HEK293 (cell line): Measurements from ENCODE around the gene GJC1.

Experiments
- IKZF3 ChIP-seq: fragments of 450-650 bp; IDR thresholded peaks from 2 replicates; pipeline ENCODE4 v1.5.0; 2018; ENCODE audit warnings: missing biosample characterization, mild to moderate bottlenecking, missing genetic modification characterization, moderate library complexity
- MYNN ChIP-seq: fragments of 450-650 bp; formaldehyde crosslinking; IDR thresholded peaks from 2 replicates; pipeline ENCODE4 v1.5.1; 2016; ENCODE audit warnings: missing biosample characterization, missing genetic modification characterization, borderline replicate concordance
- SP3 ChIP-seq: fragments of 450-650 bp; formaldehyde crosslinking; IDR thresholded peaks from 2 replicates; pipeline ENCODE4 v1.5.1; 2016; ENCODE audit warnings: missing biosample characterization, missing genetic modification characterization
- ZBTB17 ChIP-seq: fragments of 450-650 bp; formaldehyde crosslinking; IDR thresholded peaks from 2 replicates; pipeline ENCODE4 v1.5.1; 2016; ENCODE audit warnings: missing biosample characterization, missing genetic modification characterization
- ZEB2 ChIP-seq: fragments of 450-650 bp; formaldehyde crosslinking; IDR thresholded peaks from 2 replicates; pipeline ENCODE4 v1.5.1; 2016; ENCODE audit warnings: missing biosample characterization, missing genetic modification characterization
- ZNF10 ChIP-seq: fragments of 450-650 bp; formaldehyde crosslinking; IDR thresholded peaks from 2 replicates; pipeline ENCODE4 v1.5.1; 2017; ENCODE audit warnings: missing biosample characterization, missing genetic modification characterization
- ZNF132 ChIP-seq: fragments of 450-650 bp; formaldehyde crosslinking; IDR thresholded peaks from 2 replicates; pipeline ENCODE4 v1.5.1; 2017; ENCODE audit warnings: missing biosample characterization, missing genetic modification characterization, borderline replicate concordance
- ZNF214 ChIP-seq: fragments of 450-650 bp; formaldehyde crosslinking; IDR thresholded peaks from 2 replicates; pipeline ENCODE4 v1.5.1; 2017; ENCODE audit warnings: missing biosample characterization, mild to moderate bottlenecking, missing genetic modification characterization, borderline replicate concordance
- ZNF302 ChIP-seq: fragments of 450-650 bp; formaldehyde crosslinking; IDR thresholded peaks from 2 replicates; pipeline ENCODE4 v1.5.1; 2016; ENCODE audit warnings: missing biosample characterization, missing genetic modification characterization, low read depth
- ZNF324 ChIP-seq: fragments of 450-650 bp; formaldehyde crosslinking; IDR thresholded peaks from 2 replicates; pipeline ENCODE4 v1.5.1; 2016; ENCODE audit warnings: missing biosample characterization, missing genetic modification characterization
- ZNF48 ChIP-seq: fragments of 450-650 bp; formaldehyde crosslinking; IDR thresholded peaks from 2 replicates; pipeline ENCODE4 v1.5.1; 2016; ENCODE audit warnings: missing biosample characterization, missing genetic modification characterization
- ZNF501 ChIP-seq: fragments of 450-650 bp; formaldehyde crosslinking; IDR thresholded peaks from 2 replicates; pipeline ENCODE4 v1.5.1; 2016; ENCODE audit warnings: missing biosample characterization, missing genetic modification characterization
- ZNF544 ChIP-seq: fragments of 450-650 bp; formaldehyde crosslinking; IDR thresholded peaks from 2 replicates; pipeline ENCODE4 v1.5.0; 2017; ENCODE audit warnings: missing biosample characterization, missing genetic modification characterization
- ZNF548 ChIP-seq: fragments of 450-650 bp; formaldehyde crosslinking; IDR thresholded peaks from 2 replicates; pipeline ENCODE4 v1.5.1; 2016; ENCODE audit warnings: missing biosample characterization, missing genetic modification characterization
- ZNF561 ChIP-seq: fragments of 450-650 bp; IDR thresholded peaks from 2 replicates; pipeline ENCODE4 v1.5.1; 2018; ENCODE audit warnings: missing biosample characterization, missing genetic modification characterization, borderline replicate concordance
- ZNF596 ChIP-seq: fragments of 450-650 bp; IDR thresholded peaks from 2 replicates; pipeline ENCODE4 v1.5.0; 2018; ENCODE audit warnings: missing biosample characterization, mild to moderate bottlenecking, missing genetic modification characterization, moderate library complexity
- ZNF654 ChIP-seq: fragments of 450-650 bp; formaldehyde crosslinking; IDR thresholded peaks from 2 replicates; pipeline ENCODE4 v1.5.1; 2016; ENCODE audit warnings: low read depth, missing biosample characterization, missing genetic modification characterization
- ZNF660 ChIP-seq: fragments of 450-650 bp; IDR thresholded peaks from 2 replicates; pipeline ENCODE4 v1.5.1; 2018; ENCODE audit warnings: missing biosample characterization, mild to moderate bottlenecking, missing genetic modification characterization
- ZNF664 ChIP-seq: fragments of 450-650 bp; formaldehyde crosslinking; IDR thresholded peaks from 2 replicates; pipeline ENCODE4 v1.5.1; 2016; ENCODE audit warnings: missing biosample characterization, missing genetic modification characterization
- ZNF677 ChIP-seq: fragments of 450-650 bp; IDR thresholded peaks from 2 replicates; pipeline ENCODE4 v1.5.0; 2018; ENCODE audit warnings: missing biosample characterization, mild to moderate bottlenecking, missing genetic modification characterization, moderate library complexity
- ZNF701 ChIP-seq: fragments of 450-650 bp; formaldehyde crosslinking; IDR thresholded peaks from 2 replicates; pipeline ENCODE4 v1.5.1; 2016; ENCODE audit warnings: missing biosample characterization, missing genetic modification characterization
- ZNF76 ChIP-seq: fragments of 450-650 bp; formaldehyde crosslinking; IDR thresholded peaks from 2 replicates; pipeline ENCODE4; 2016; ENCODE audit warnings: low read depth, missing biosample characterization, missing genetic modification characterization, borderline replicate concordance
- ZNF776 ChIP-seq: fragments of 450-650 bp; formaldehyde crosslinking; IDR thresholded peaks from 2 replicates; pipeline ENCODE4 v1.5.0; 2017; ENCODE audit warnings: missing biosample characterization, missing genetic modification characterization, borderline replicate concordance
- ZNF785 ChIP-seq: fragments of 450-650 bp; formaldehyde crosslinking; IDR thresholded peaks from 2 replicates; pipeline ENCODE4 v1.5.1; 2016; ENCODE audit warnings: missing biosample characterization, missing genetic modification characterization
- ZNF792 ChIP-seq: fragments of 450-650 bp; formaldehyde crosslinking; IDR thresholded peaks from 2 replicates; pipeline ENCODE4 v1.5.1; 2016; ENCODE audit warnings: missing biosample characterization, missing genetic modification characterization
- ZSCAN18 ChIP-seq: fragments of 450-650 bp; formaldehyde crosslinking; IDR thresholded peaks from 2 replicates; pipeline ENCODE4 v1.5.1; 2016; ENCODE audit warnings: missing biosample characterization, missing genetic modification characterization
- TF ChIP-seq, protein P1 (sequence below): fragments of 450-650 bp; formaldehyde crosslinking; IDR thresholded peaks from 2 replicates; pipeline ENCODE4 v1.5.1; 2016; ENCODE audit warnings: missing biosample characterization, missing genetic modification characterization
- TF ChIP-seq, protein P2 (sequence below): fragments of 450-650 bp; formaldehyde crosslinking; IDR thresholded peaks from 2 replicates; pipeline ENCODE4 v1.5.1; 2016; ENCODE audit warnings: missing biosample characterization, missing genetic modification characterization

The GJC1 gene

GRCh38 chr17:44820631-44821212 lies 9.4 kb downstream of the GJC1 start (continued):
- TF ChIP-seq, protein P1, sequence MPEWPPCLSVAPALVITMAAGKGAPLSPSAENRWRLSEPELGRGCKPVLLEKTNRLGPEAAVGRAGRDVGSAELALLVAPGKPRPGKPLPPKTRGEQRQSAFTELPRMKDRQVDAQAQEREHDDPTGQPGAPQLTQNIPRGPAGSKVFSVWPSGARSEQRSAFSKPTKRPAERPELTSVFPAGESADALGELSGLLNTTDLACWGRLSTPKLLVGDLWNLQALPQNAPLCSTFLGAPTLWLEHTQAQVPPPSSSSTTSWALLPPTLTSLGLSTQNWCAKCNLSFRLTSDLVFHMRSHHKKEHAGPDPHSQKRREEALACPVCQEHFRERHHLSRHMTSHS (tag by site-specific recombination): no peak; the same call in 1 of the 2 replicates
- TF ChIP-seq ZNF561 (tag by site-specific recombination): no peak
- TF ChIP-seq SP3 (tag by site-specific recombination): peak; percentile 45
- no peak for TF ChIP-seq ZNF302 (tag by site-specific recombination)
- no peak for TF ChIP-seq ZNF701
- peak; percentile 88 for TF ChIP-seq ZNF501 (tag by site-specific recombination)
- TF ChIP-seq ZNF792 (tag by site-specific recombination): no peak
- no peak for TF ChIP-seq ZSCAN18
- TF ChIP-seq ZNF677: no peak
- no peak for TF ChIP-seq ZNF544 (tag by site-specific recombination)
- no peak for TF ChIP-seq ZNF548 (tag by site-specific recombination)
- peak; percentile 71; the same call in 1 of the 2 replicates for TF ChIP-seq ZNF10 (tag by site-specific recombination)
- TF ChIP-seq, protein P2, sequence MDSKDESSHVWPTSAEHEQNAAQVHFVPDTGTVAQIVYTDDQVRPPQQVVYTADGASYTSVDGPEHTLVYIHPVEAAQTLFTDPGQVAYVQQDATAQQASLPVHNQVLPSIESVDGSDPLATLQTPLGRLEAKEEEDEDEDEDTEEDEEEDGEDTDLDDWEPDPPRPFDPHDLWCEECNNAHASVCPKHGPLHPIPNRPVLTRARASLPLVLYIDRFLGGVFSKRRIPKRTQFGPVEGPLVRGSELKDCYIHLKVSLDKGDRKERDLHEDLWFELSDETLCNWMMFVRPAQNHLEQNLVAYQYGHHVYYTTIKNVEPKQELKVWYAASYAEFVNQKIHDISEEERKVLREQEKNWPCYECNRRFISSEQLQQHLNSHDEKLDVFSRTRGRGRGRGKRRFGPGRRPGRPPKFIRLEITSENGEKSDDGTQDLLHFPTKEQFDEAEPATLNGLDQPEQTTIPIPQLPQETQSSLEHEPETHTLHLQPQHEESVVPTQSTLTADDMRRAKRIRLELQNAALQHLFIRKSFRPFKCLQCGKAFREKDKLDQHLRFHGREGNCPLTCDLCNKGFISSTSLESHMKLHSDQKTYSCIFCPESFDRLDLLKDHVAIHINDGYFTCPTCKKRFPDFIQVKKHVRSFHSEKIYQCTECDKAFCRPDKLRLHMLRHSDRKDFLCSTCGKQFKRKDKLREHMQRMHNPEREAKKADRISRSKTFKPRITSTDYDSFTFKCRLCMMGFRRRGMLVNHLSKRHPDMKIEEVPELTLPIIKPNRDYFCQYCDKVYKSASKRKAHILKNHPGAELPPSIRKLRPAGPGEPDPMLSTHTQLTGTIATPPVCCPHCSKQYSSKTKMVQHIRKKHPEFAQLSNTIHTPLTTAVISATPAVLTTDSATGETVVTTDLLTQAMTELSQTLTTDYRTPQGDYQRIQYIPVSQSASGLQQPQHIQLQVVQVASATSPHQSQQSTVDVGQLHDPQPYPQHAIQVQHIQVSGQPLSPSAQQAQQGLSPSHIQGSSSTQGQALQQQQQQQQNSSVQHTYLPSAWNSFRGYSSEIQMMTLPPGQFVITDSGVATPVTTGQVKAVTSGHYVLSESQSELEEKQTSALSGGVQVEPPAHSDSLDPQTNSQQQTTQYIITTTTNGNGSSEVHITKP (tag by site-specific recombination): peak; percentile 55; the same call in 1 of the 2 replicates
- TF ChIP-seq ZNF664 (tag by site-specific recombination): 0 out of 2 replicates have a peak, but pooled peaks have one; percentile 45
- TF ChIP-seq ZNF654 (tag by site-specific recombination): peak; percentile 26
- TF ChIP-seq ZNF776 (tag by site-specific recombination): no peak
- TF ChIP-seq ZNF785 (tag by site-specific recombination): no peak
- peak; percentile 98 for TF ChIP-seq ZEB2 (tag by site-specific recombination)
- TF ChIP-seq ZNF76 (tag by site-specific recombination): peak; percentile 63; the same call in 1 of the 2 replicates
- peak; percentile 88 for TF ChIP-seq ZBTB17 (tag by site-specific recombination)
- TF ChIP-seq ZNF660: peak; percentile 85
- no peak for TF ChIP-seq MYNN (tag by site-specific recombination)
- TF ChIP-seq ZNF596 (tag by site-specific recombination): no peak
- TF ChIP-seq ZNF324: peak; percentile 95
- TF ChIP-seq ZNF48: no peak
- TF ChIP-seq ZNF214 (tag by site-specific recombination): no peak
- peak; percentile 85; the same call in 1 of the 2 replicates for TF ChIP-seq IKZF3 (tag by site-specific recombination)
- no peak for TF ChIP-seq ZNF132 (tag by site-specific recombination)
